ENCODE data around the gene IMMP2L.

The IMMP2L gene

DNA sequence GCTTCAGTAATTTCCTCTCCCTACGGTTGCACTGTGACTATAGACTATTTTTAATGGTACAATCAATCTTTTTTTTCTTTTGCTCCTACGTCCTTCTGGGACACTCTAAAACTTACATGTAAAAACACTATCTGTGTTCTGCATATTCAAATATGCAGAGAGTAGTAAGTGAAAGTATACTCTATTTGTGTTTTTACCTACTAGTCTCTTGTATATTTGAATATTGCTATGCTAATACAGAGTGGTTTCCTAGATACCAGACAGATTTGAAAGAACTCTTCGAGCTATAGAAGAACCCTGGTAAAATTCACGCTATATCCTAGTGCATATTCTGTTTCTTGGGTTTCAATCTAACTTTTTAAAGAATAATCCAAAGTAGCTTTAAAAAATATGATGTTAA lies 672.2 kb downstream of the IMMP2L start:
- H3K27ac ChIP-seq: no peak overlapping the region
- TF ChIP-seq, protein P1, sequence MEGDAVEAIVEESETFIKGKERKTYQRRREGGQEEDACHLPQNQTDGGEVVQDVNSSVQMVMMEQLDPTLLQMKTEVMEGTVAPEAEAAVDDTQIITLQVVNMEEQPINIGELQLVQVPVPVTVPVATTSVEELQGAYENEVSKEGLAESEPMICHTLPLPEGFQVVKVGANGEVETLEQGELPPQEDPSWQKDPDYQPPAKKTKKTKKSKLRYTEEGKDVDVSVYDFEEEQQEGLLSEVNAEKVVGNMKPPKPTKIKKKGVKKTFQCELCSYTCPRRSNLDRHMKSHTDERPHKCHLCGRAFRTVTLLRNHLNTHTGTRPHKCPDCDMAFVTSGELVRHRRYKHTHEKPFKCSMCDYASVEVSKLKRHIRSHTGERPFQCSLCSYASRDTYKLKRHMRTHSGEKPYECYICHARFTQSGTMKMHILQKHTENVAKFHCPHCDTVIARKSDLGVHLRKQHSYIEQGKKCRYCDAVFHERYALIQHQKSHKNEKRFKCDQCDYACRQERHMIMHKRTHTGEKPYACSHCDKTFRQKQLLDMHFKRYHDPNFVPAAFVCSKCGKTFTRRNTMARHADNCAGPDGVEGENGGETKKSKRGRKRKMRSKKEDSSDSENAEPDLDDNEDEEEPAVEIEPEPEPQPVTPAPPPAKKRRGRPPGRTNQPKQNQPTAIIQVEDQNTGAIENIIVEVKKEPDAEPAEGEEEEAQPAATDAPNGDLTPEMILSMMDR (conservative IDR thresholded peaks at IDR 0.05): no peak
- no peak for TF ChIP-seq ZFX (IDR thresholded peaks at IDR 0.05)

DNA sequence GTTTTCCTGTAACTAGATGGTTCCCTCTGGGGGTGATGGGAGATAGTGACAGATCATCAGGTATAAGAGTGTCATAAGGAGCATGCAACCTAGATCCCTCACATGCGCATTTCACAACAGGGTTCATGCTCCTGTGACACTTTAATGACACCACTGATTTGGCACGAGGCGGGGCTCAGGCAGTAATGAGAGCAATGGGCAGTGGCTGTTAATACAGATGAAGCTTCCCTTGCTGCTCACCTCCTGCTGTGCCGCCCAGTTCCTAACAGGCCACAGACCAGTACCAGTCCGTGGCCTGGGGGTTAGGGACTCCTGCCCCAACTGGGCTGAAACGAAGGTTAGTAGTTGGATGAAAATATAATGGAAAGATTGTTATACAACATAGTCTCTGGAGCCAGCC lies 673.0 kb downstream of the IMMP2L start:
- TF ChIP-seq, protein P1 (conservative IDR thresholded peaks at IDR 0.05): no peak
- no peak for TF ChIP-seq ZFX (IDR thresholded peaks at IDR 0.05)

DNA sequence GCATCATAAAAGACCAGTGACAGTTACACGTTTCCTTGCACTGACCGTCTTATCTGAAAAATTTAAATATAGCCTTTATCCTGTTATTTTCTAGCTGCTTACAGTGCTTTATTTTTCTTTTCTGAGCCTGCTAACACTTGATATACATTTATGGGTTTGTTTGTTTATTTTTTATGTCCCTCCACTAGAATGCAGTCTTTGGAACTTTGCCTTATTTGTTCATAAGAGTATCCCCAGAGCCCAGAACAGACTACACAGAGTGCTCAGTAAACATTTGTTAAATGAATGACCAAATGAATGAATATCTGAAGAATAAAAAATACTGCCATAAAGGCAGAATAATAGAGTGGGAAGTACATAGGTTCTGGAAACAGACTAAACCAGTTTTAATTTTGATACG lies 673.7 kb downstream of the IMMP2L start:
- H3K27ac ChIP-seq: no peak overlapping the region
- TF ChIP-seq, protein P1 (conservative IDR thresholded peaks at IDR 0.05): no peak
- no peak for TF ChIP-seq ZFX (IDR thresholded peaks at IDR 0.05)

More for the DNA sequence above, 673.0 kb downstream of the IMMP2L start:
- no peak overlapping the region for H3K27ac ChIP-seq

DNA sequence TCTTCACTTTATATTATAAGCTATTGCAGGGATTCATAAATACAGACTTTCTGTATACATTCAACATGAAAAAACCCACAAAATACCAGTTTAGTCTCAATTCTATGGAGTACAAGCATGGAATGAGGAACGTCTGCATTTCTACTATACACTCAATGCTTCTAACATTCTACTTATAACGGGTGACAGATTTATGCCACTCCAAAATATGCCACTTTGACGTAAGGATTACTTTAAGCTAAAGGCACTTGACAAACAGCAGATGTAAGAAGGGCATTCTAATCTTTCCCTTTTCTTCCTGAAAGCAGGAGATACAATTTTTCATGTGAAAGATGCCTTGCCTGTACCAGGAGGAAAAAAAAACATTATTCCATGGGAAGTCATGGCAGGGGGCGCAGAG lies 676.8 kb downstream of the IMMP2L start:
- TF ChIP-seq, protein P1 (conservative IDR thresholded peaks at IDR 0.05): no peak
- TF ChIP-seq ZFX (IDR thresholded peaks at IDR 0.05): no peak
- H3K27ac ChIP-seq: no peak overlapping the region

DNA sequence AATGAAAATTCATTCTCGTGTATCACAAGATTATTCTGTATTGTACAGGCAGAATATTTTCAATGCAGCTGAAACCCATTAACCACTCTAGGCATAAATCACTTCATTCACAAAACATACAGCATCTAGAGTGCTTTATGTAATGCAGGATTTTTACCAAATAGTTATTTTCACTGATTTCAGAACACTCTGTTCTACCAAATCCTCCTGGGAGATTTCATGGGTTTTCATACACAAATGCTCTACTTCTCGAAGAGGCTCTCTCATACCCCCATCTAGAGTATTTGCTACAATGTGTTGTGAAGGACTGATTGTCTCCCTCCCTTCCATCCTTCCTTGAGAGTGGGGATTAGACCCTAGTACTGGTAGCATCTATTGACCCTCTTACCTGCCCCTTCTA lies 680.6 kb downstream of the IMMP2L start:
- no peak for TF ChIP-seq ZFX (IDR thresholded peaks at IDR 0.05)
- TF ChIP-seq, protein P1 (conservative IDR thresholded peaks at IDR 0.05): no peak
- H3K27ac ChIP-seq: no peak overlapping the region

DNA sequence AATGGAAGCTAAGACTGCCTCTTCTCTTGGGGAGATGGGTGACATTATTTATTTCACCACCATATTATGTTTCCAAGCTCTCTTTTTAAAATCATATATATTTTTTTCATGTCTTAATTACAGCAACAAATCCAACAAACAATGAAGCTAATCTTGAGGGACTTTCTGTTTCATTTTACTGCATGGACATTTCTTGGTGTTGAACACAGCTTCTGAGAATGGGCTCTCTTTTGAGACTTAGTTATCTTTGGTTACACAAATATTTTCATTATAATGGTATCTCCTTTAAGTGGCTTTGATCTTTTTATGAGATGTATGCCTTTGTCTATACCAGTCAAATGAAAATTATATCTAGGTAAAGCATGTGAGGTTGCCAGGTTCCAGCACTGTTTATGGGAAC lies 681.3 kb downstream of the IMMP2L start:
- no peak overlapping the region for H3K27ac ChIP-seq
- no peak for TF ChIP-seq ZFX (IDR thresholded peaks at IDR 0.05)
- TF ChIP-seq, protein P1 (conservative IDR thresholded peaks at IDR 0.05): no peak

DNA sequence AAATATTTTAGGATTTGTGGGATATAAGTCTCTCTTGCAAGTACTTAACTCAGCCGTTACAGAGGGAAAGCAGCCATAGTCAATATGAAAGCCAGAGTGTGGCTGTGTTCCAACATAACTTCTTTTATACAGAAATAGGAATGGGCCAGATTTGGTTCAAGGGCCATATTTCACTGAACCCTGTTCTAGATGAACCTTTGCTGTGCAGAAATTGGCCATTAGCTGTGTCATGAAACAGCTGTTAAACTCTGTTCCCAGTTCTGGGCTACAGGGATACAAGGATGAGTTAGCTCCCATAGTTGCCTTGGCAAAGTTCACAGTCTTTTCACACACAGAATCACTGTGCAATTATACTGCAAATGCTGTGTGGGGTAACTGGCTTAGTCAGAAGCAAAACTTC lies 685.3 kb downstream of the IMMP2L start:
- H3K27ac ChIP-seq: no peak overlapping the region
- TF ChIP-seq ZFX (IDR thresholded peaks at IDR 0.05): no peak
- TF ChIP-seq, protein P1 (conservative IDR thresholded peaks at IDR 0.05): no peak

All from C4-2B (cell line).